Measurements from ENCODE around the gene DDX31.
A peak's percentile ranks its signal among the peaks of the same experiment; 100 is the strongest.

Gene DDX31

GRCh38 chr9:132632413-132633129 lies 37.2 kb downstream of the DDX31 start:
- no peak for DNase-seq

GRCh38 chr9:132631685-132632084 lies 38.1 kb downstream of the DDX31 start:
- DNase-seq: no peak

GRCh38 chr9:132631280-132631679 lies 38.5 kb downstream of the DDX31 start:
- DNase-seq: no peak

GRCh38 chr9:132630811-132631210 lies 39.0 kb downstream of the DDX31 start:
- no peak for DNase-seq

GRCh38 chr9:132630116-132630515 lies 39.7 kb downstream of the DDX31 start:
- no peak for DNase-seq

GRCh38 chr9:132628746-132629145 lies 41.0 kb downstream of the DDX31 start:
- DNase-seq: no peak

GRCh38 chr9:132627594-132627993 lies 42.2 kb downstream of the DDX31 start:
- no peak for DNase-seq

- DNase-seq: no peak
These were observed 42.7 kb downstream of the DDX31 start for GRCh38 chr9:132627106-132627505.

GRCh38 chr9:132626285-132626684 lies 43.5 kb downstream of the DDX31 start:
- no peak for DNase-seq

GRCh38 chr9:132622159-132622558 lies 47.6 kb downstream of the DDX31 start:
- no peak for DNase-seq

GRCh38 chr9:132616725-132617124 lies 53.1 kb downstream of the DDX31 start:
- no peak for DNase-seq

- no peak for DNase-seq
These were observed 54.0 kb downstream of the DDX31 start for GRCh38 chr9:132615774-132616173.

GRCh38 chr9:132614324-132614723 lies 55.5 kb downstream of the DDX31 start:
- DNase-seq: no peak

GRCh38 chr9:132610661-132611060 lies 59.1 kb downstream of the DDX31 start:
- DNase-seq: peak; percentile 44

- DNase-seq: no peak
These were observed 60.0 kb downstream of the DDX31 start for GRCh38 chr9:132609829-132610228.

- DNase-seq: no peak
These were observed 60.6 kb downstream of the DDX31 start for GRCh38 chr9:132609184-132609583.

- no peak for DNase-seq
These were observed 63.7 kb downstream of the DDX31 start for GRCh38 chr9:132606066-132606465.

- DNase-seq: no peak
These were observed 64.4 kb downstream of the DDX31 start for GRCh38 chr9:132605387-132605786.

- no peak for DNase-seq
These were observed 67.6 kb downstream of the DDX31 start for GRCh38 chr9:132602207-132602606.

- no peak for DNase-seq
These were observed 69.3 kb downstream of the DDX31 start for GRCh38 chr9:132600326-132600984.

GRCh38 chr9:132597073-132597775 lies 72.6 kb downstream of the DDX31 start:
- DNase-seq: no peak

GRCh38 chr9:132596200-132596599 lies 73.6 kb downstream of the DDX31 start:
- DNase-seq: no peak

- no peak for DNase-seq
These were observed 74.5 kb downstream of the DDX31 start for GRCh38 chr9:132595319-132595718.

GRCh38 chr9:132594412-132594811 lies 75.4 kb downstream of the DDX31 start:
- no peak for DNase-seq
